Thymus (tissue), 11 donors: ENCODE data around the gene CYBC1. TPM values are rescaled to one million over a fixed set of nuclear protein-coding genes. Genes with fewer than 3 reads are reported as not detected.

Experiments used
- DNase-seq, 9 donors: peaks; one replicate each; pipeline ENCODE4 v3.0.0-alpha.2; 2013; ENCODE audit warnings: low spot score in 9 of 9, low read depth in 6 of 9, missing footprints in 1 of 9
- H3K27ac ChIP-seq, 2 donors: one replicate each; pipeline ENCODE4 v1.5.1; 2013; ENCODE audit warnings: control low read depth in 1 of 2, low read depth in 1 of 2, low read length in 1 of 2, mild to moderate bottlenecking in 1 of 2, moderate library complexity in 1 of 2
- H3K27me3 ChIP-seq, 2 donors: one replicate each; pipeline ENCODE4 v1.5.1; 2013; ENCODE audit warnings: low read length in 1 of 2; ENCODE audit not compliant: control insufficient read depth in 2 of 2, insufficient read depth in 1 of 2
- H3K36me3 ChIP-seq, 2 donors: one replicate each; pipeline ENCODE4 v1.5.1; 2013; ENCODE audit warnings: low read length in 1 of 2, mild to moderate bottlenecking in 1 of 2, moderate library complexity in 1 of 2; ENCODE audit not compliant: control insufficient read depth in 2 of 2, insufficient read depth in 2 of 2
- H3K4me1 ChIP-seq, 2 donors: one replicate each; pipeline ENCODE4 v1.5.1; 2013; ENCODE audit warnings: low read length in 2 of 2; ENCODE audit not compliant: control insufficient read depth in 2 of 2, insufficient read depth in 2 of 2
- H3K4me3 ChIP-seq, 2 donors: one replicate each; pipeline ENCODE4 v1.5.1; 2013; ENCODE audit warnings: low read length in 2 of 2, control low read depth in 1 of 2, mild to moderate bottlenecking in 1 of 2
- H3K9me3 ChIP-seq, 2 donors: one replicate each; pipeline ENCODE4 v1.5.1; 2013; ENCODE audit warnings: low read length in 1 of 2, mild to moderate bottlenecking in 1 of 2; ENCODE audit not compliant: control insufficient read depth in 2 of 2, insufficient read depth in 1 of 2
- whole genome bisulfite sequencing: extraction: QIAGEN DNeasy Blood & Tissue Kit; methylation state at CpG from one replicate; pipeline ENCODE4 v1.1.7; 2013; 5-methylcytosine and 5-hydroxymethylcytosine counted together
- polyA plus RNA-seq: library from polyadenylated mRNA; stranded (reverse); fragments of 200-250 nt; gene quantifications from one replicate; pipeline ENCODE4 v1.2.3, GENCODE V29; 2013
- total RNA-seq: library from RNA; stranded (reverse); fragments of 120-200 nt; gene quantifications from one replicate; pipeline ENCODE4 v1.2.4, GENCODE V29; 2013
- donor health status: healthy.

CYBC1 gene
- total and polyA plus RNA-seq, 2 donors = 80.7 to 103 TPM

- peaks cover 61 to 65% of the 10 kb centered on the region in 2 donors for H3K36me3 ChIP-seq
- 97% methylated on average over 15 of the region's 15 CpGs for WGBS
- no peak for DNase-seq
- peaks cover 7 to 20% of the 10 kb centered on the region in 2 donors for H3K4me1 ChIP-seq
- no peaks in the 10 kb centered on the region for H3K27me3 ChIP-seq
- H3K4me3 ChIP-seq = no peak overlapping the region
- H3K27ac ChIP-seq = no peak overlapping the region
- peaks cover 1 to 8% of the 10 kb centered on the region in 2 donors for H3K9me3 ChIP-seq
Observed at GRCh38 chr17:82446124-82446523, 4.4 kb downstream of the CYBC1 start.

GRCh38 chr17:82445542-82445941, 5.0 kb downstream of the CYBC1 start:
- Histone ChIP-seq H3K36me3 (peaks cover 61 to 65% of the 10 kb centered on the region in 2 donors), H3K4me1 (peaks cover 4 to 16% of the 10 kb centered on the region in 2 donors), H3K9me3 (peaks cover 1 to 12% of the 10 kb centered on the region in 2 donors), H3K4me3 (no peak overlapping the region), H3K27me3 (no peaks in the 10 kb centered on the region), H3K27ac (no peak overlapping the region)
- WGBS = 95% methylated on average over 13 of the region's 13 CpGs
- DNase-seq = no peak

GRCh38 chr17:82444941-82445521, 5.5 kb downstream of the CYBC1 start:
- H3K27me3 ChIP-seq = no peaks in the 10 kb centered on the region
- H3K4me1 ChIP-seq = peaks cover 4 to 15% of the 10 kb centered on the region in 2 donors
- H3K36me3 ChIP-seq = peaks cover 61 to 65% of the 10 kb centered on the region in 2 donors
- H3K27ac ChIP-seq = no peak overlapping the region
- H3K9me3 ChIP-seq = peaks cover 1 to 12% of the 10 kb centered on the region in 2 donors
- H3K4me3 ChIP-seq = no peak overlapping the region
- WGBS = 86% methylated on average over 19 of the region's 19 CpGs
- no peak for DNase-seq

GRCh38 chr17:82444284-82444893, 6.2 kb downstream of the CYBC1 start:
- Histone ChIP-seq H3K4me1 (peaks cover 4 to 8% of the 10 kb centered on the region in 2 donors), H3K36me3 (peaks cover 66 to 68% of the 10 kb centered on the region in 2 donors), H3K4me3 (no peak overlapping the region), H3K9me3 (peaks cover 1 to 12% of the 10 kb centered on the region in 2 donors), H3K27me3 (no peaks in the 10 kb centered on the region), H3K27ac (no peak overlapping the region)
- DNase-seq = no peak
- WGBS = 98% methylated on average over 35 of the region's 35 CpGs

GRCh38 chr17:82443465-82444283, 6.9 kb downstream of the CYBC1 start:
- H3K4me3 ChIP-seq = no peak overlapping the region
- no peaks in the 10 kb centered on the region for H3K27me3 ChIP-seq
- no peak for DNase-seq
- WGBS = 94% methylated on average over 35 of the region's 40 CpGs
- H3K4me1 ChIP-seq = peaks cover 0 to 1% of the 10 kb centered on the region in 2 donors
- H3K36me3 ChIP-seq = peaks cover 67 to 68% of the 10 kb centered on the region in 2 donors
- H3K27ac ChIP-seq = no peak overlapping the region
- H3K9me3 ChIP-seq = peaks cover 1 to 12% of the 10 kb centered on the region in 2 donors

GRCh38 chr17:82442643-82443464, 7.7 kb downstream of the CYBC1 start:
- Histone ChIP-seq H3K27ac (no peak overlapping the region), H3K27me3 (no peaks in the 10 kb centered on the region), H3K4me1 (no peaks in the 10 kb centered on the region), H3K9me3 (peaks cover 1 to 12% of the 10 kb centered on the region in 2 donors), H3K4me3 (no peak overlapping the region), H3K36me3 (peaks cover 67 to 69% of the 10 kb centered on the region in 2 donors)
- WGBS = 96% methylated on average over 28 of the region's 28 CpGs
- no peak for DNase-seq

GRCh38 chr17:82441691-82442487, 8.7 kb downstream of the CYBC1 start:
- Histone ChIP-seq H3K27me3 (no peaks in the 10 kb centered on the region), H3K27ac (no peak overlapping the region), H3K9me3 (peaks cover 1 to 12% of the 10 kb centered on the region in 2 donors), H3K4me3 (no peak overlapping the region), H3K4me1 (no peaks in the 10 kb centered on the region), H3K36me3 (peaks cover 62 to 66% of the 10 kb centered on the region in 2 donors)
- no peak for DNase-seq
- WGBS = 95% methylated on average over 27 of the region's 27 CpGs

GRCh38 chr17:82440991-82441627, 9.4 kb downstream of the CYBC1 start:
- WGBS = 94% methylated on average over 17 of the region's 17 CpGs
- Histone ChIP-seq H3K4me3 (no peak overlapping the region), H3K4me1 (no peaks in the 10 kb centered on the region), H3K9me3 (peaks cover 1 to 12% of the 10 kb centered on the region in 2 donors), H3K36me3 (peaks cover 56 to 66% of the 10 kb centered on the region in 2 donors), H3K27ac (no peak overlapping the region), H3K27me3 (no peaks in the 10 kb centered on the region)
- DNase-seq = no peak
